HEK293T (cell line): Measurements from ENCODE around the gene PIN1.

Experiments used
- ARNT ChIP-seq: fragments of 450-650 bp; IDR thresholded peaks from 2 replicates; pipeline ENCODE4 v1.6.1; 2017; ENCODE audit warnings: mild to moderate bottlenecking
- ELF4 ChIP-seq: fragments of 450-650 bp; IDR thresholded peaks from 2 replicates; pipeline ENCODE4 v1.6.1; 2017; ENCODE audit warnings: antibody characterized with exemption
- FOXA1 ChIP-seq: fragments of 450-650 bp; IDR thresholded peaks from 2 replicates; pipeline ENCODE4 v1.6.1; 2016; ENCODE audit warnings: mild to moderate bottlenecking
- FOXK2 ChIP-seq: fragments of 450-650 bp; IDR thresholded peaks from 2 replicates; pipeline ENCODE4 v1.6.1; 2016; ENCODE audit warnings: mild to moderate bottlenecking
- FOXM1 ChIP-seq: fragments of 450-650 bp; IDR thresholded peaks from 2 replicates; pipeline ENCODE4 v1.6.1; 2017; ENCODE audit warnings: mild to moderate bottlenecking, borderline replicate concordance
- HDGF ChIP-seq: fragments of 450-650 bp; IDR thresholded peaks from 2 replicates; pipeline ENCODE4 v1.6.1; 2017; ENCODE audit warnings: antibody characterized with exemption, borderline replicate concordance
- L3MBTL2 ChIP-seq: fragments of 450-650 bp; conservative IDR thresholded peaks from 2 replicates; pipeline ENCODE4 v1.6.1; 2016; ENCODE audit warnings: mild to moderate bottlenecking
- SP1 ChIP-seq: fragments of 450-650 bp; IDR thresholded peaks from 2 replicates; pipeline ENCODE4 v1.6.1; 2017
- SUZ12 ChIP-seq: fragments of 450-650 bp; IDR thresholded peaks from 2 replicates; pipeline ENCODE4 v1.6.1; 2016; ENCODE audit warnings: mild to moderate bottlenecking
- TARDBP ChIP-seq: fragments of 450-650 bp; IDR thresholded peaks from 2 replicates; pipeline ENCODE4 v1.6.1; 2016
- ZNF384 ChIP-seq: fragments of 450-650 bp; IDR thresholded peaks from 2 replicates; pipeline ENCODE4 v1.6.1; 2016

DNA sequence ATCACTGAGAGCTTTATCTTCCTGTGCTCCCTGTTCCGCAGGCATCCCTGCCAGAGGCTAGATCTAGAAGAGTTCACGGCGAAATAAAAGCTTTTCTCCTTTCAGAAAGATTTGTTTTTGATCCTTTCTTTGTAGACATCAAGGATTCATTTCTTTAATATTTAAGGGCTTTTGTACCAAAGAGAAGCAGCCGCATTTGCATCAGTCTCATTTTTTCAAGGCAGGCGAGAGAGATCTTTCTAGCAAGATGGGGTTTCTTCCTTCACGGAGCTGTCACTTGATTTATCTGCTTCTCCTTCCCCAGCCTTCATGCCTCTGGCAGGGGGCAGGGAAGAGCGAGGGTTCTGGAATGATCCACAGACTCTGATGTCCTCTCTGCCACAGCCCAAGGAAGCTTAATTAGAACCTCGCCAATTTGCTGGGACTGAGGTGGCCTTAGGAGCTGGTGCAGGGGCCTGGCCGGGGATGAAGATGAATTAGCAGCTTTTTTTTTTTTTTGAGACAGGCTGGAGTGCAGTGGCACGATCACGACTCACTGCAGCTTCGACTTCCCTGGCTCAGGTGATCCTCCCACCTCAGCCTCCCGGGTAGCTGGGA, 40.0 kb downstream of the PIN1 start:
- no peak for TF ChIP-seq SUZ12
- TF ChIP-seq TARDBP: no peak
- no peak for TF ChIP-seq FOXM1
- TF ChIP-seq SP1: no peak
- TF ChIP-seq L3MBTL2: no peak
- TF ChIP-seq ARNT: no peak
- no peak for TF ChIP-seq FOXK2
- TF ChIP-seq ELF4: no peak
- no peak for TF ChIP-seq FOXA1
- TF ChIP-seq HDGF: no peak
- no peak for TF ChIP-seq ZNF384
